ENCODE measurements around the gene TEAD3. TPM values are rescaled to one million over a fixed set of nuclear protein-coding genes. Genes with fewer than 3 reads are reported as not detected.

The TEAD3 gene
- total and polyA plus RNA-seq, 10 of the 15 experiments (the other 5 are each of a cell fraction or from before 2014, with no cell fraction given) = 0.02 to 0.28 (median 0.18) TPM; not detected in 5

- Histone ChIP-seq H3K9me3 (replicated peaks; ENCODE audit: control insufficient read depth, insufficient read depth, low read length) (no peaks in the 10 kb centered on the region), H2AFZ (ENCODE audit: control insufficient read depth, low read depth, low read length) (no peak overlapping the region), H3K4me1 (ENCODE audit: control insufficient read depth, insufficient read depth, low read length) (peaks cover 6% of the 10 kb centered on the region; the same call in 1 of the 2 replicates), H3K4me2 (ENCODE audit: control insufficient read depth, insufficient read depth) (no peak overlapping the region), H3K4me3 (no peak overlapping the region), H3K36me3 (ENCODE audit: control insufficient read depth in 2 of 2, insufficient read depth in 2 of 2, low read length in 1 of 2) (no peaks in the 10 kb centered on the region), H3K9ac (ENCODE audit: control insufficient read depth, insufficient read depth, low read length) (no peak overlapping the region), H3K27ac (ENCODE audit: control insufficient read depth, insufficient read depth) (no peak overlapping the region), H4K20me1 (ENCODE audit: control insufficient read depth, insufficient read depth) (no peaks in the 10 kb centered on the region), H3K27me3 (replicated peaks in 1 of 2; ENCODE audit: control insufficient read depth in 2 of 2, insufficient read depth in 2 of 2, low read length in 1 of 2) (peaks cover 2 to 6% of the 10 kb centered on the region in 2 experiments; a peak in 1 of 4 replicates), H3K79me2 (ENCODE audit: control insufficient read depth, insufficient read depth, low read length) (no peaks in the 10 kb centered on the region)
- FAIRE-seq (no peak), DNase-seq (ENCODE audit: low read depth, low spot score) (no peak), ATAC-seq (no peak)
- 14% methylated on average over 24 of the region's 32 CpGs for WGBS (ENCODE audit: insufficient coverage, insufficient replicate concordance, low lambda C conversion rate, missing lambda C conversion rate)
- no peak for TF ChIP-seq HDAC2 (IDR thresholded peaks at IDR 0.05)
- TF ChIP-seq ZNF217 (IDR thresholded peaks at IDR 0.05) = no peak
- no peak for TF ChIP-seq NR2F1 (conservative IDR thresholded peaks at IDR 0.05)
- ChIA-PET RAD21 (ENCODE audit: unreplicated experiment) (no interaction called here), SMC1A (ENCODE audit: uncharacterized antibody, unreplicated experiment) (no interaction called here), POLR2A (no interaction called here), CTCF (no interaction called here)
- in situ Hi-C loops (cut with MboI) = no loop called here
- BruUV-seq (replicated peaks) = no TSS peak
- intact Hi-C loops (cut with micrococcal nuclease; ENCODE audit: unreplicated experiment) = no loop called here
Observed at GRCh38 chr6:35511562-35511941, 14.7 kb upstream of the TEAD3 start.

DNA sequence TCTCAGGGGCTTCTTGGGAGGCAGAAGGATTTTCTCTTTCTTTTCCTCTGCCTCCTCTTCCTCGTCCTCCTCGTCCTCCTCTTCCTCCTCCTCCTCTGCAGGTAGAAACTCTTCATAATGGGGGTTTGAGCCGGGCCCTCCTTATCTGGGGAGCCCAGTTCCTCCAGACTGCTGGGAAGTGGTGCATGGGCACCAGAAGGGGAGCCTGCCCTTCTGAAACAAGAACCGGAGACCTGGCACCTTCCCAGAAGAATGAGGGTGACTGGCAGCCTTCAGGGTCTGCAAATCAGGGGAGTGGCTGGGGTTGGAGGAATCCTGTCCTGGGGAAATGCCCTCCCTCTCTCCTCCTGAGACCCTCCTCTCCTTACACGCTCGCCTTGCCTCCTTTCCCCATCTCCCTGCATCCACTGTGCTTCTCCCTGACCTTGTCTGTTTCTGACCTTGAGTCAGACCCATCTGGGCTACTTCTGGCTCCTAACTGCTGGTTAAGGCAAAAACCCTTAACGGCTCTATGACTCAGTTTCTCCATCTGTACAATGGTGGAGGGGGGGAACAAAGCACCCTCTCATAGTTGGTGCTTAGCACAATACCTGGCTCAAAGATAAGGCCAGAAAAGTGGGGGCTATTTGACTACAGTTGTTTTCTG, 14.2 kb upstream of the TEAD3 start:
- WGBS (ENCODE audit: insufficient coverage, insufficient replicate concordance, low lambda C conversion rate, missing lambda C conversion rate) = 19% methylated on average over 7 of the region's 7 CpGs
- FAIRE-seq (no peak), DNase-seq (ENCODE audit: low read depth, low spot score) (no peak), ATAC-seq (no peak)
- H3K27me3 ChIP-seq (replicated peaks in 1 of 2; ENCODE audit: control insufficient read depth in 2 of 2, insufficient read depth in 2 of 2, low read length in 1 of 2) = peaks cover 2 to 6% of the 10 kb centered on the region in 2 experiments; a peak in 1 of 4 replicates
- TF ChIP-seq YY1 (IDR thresholded peaks at IDR 0.05; ENCODE audit: low read depth, low read length) (no peak), HDAC6 (IDR thresholded peaks at IDR 0.05; ENCODE audit: unreplicated experiment) (no peak), HSF1 (IDR thresholded peaks at IDR 0.05; ENCODE audit: low read depth, low read length) (no peak), TCF7 (IDR thresholded peaks at IDR 0.05; ENCODE audit: borderline replicate concordance) (no peak), NFYA (IDR thresholded peaks at IDR 0.05; ENCODE audit: borderline replicate concordance, low read depth, low read length) (no peak), STAT3 (IDR thresholded peaks at IDR 0.05; ENCODE audit: low read depth, low read length) (no peak)
- H2AFZ ChIP-seq (ENCODE audit: control insufficient read depth, low read depth, low read length) = no peak overlapping the region
- no peak overlapping the region for H3K27ac ChIP-seq (ENCODE audit: control insufficient read depth, insufficient read depth)
- ChIA-PET SMC1A (ENCODE audit: uncharacterized antibody, unreplicated experiment) (no interaction called here), CTCF (interaction anchor here (1.0 kb wide), 1 partner anchor 11 kb away, joined by 3 read pairs; no protein-coding TSS in a partner anchor), POLR2A (no interaction called here), RAD21 (ENCODE audit: unreplicated experiment) (no interaction called here)
- H3K9ac ChIP-seq (ENCODE audit: control insufficient read depth, insufficient read depth, low read length) = no peak overlapping the region
- H3K79me2 ChIP-seq (ENCODE audit: control insufficient read depth, insufficient read depth, low read length) = no peaks in the 10 kb centered on the region
- no peaks in the 10 kb centered on the region for H4K20me1 ChIP-seq (ENCODE audit: control insufficient read depth, insufficient read depth)
- no TSS peak for BruUV-seq (replicated peaks)
- H3K4me2 ChIP-seq (ENCODE audit: control insufficient read depth, insufficient read depth) = no peak overlapping the region
- no peak overlapping the region for H3K4me3 ChIP-seq
- no peaks in the 10 kb centered on the region for H3K36me3 ChIP-seq (ENCODE audit: control insufficient read depth in 2 of 2, insufficient read depth in 2 of 2, low read length in 1 of 2)
- H3K9me3 ChIP-seq (replicated peaks; ENCODE audit: control insufficient read depth, insufficient read depth, low read length) = no peaks in the 10 kb centered on the region
- intact Hi-C loops (cut with micrococcal nuclease; ENCODE audit: unreplicated experiment) = loop anchor here (1.0 kb wide), 1 partner anchor 25 kb away; no protein-coding TSS in a partner anchor
- in situ Hi-C loops (cut with MboI) = no loop called here
- peaks cover 6% of the 10 kb centered on the region; the same call in 1 of the 2 replicates for H3K4me1 ChIP-seq (ENCODE audit: control insufficient read depth, insufficient read depth, low read length)

All from GM12878 (cell line).